Measurements from ENCODE around the gene LCE5A.

DNA sequence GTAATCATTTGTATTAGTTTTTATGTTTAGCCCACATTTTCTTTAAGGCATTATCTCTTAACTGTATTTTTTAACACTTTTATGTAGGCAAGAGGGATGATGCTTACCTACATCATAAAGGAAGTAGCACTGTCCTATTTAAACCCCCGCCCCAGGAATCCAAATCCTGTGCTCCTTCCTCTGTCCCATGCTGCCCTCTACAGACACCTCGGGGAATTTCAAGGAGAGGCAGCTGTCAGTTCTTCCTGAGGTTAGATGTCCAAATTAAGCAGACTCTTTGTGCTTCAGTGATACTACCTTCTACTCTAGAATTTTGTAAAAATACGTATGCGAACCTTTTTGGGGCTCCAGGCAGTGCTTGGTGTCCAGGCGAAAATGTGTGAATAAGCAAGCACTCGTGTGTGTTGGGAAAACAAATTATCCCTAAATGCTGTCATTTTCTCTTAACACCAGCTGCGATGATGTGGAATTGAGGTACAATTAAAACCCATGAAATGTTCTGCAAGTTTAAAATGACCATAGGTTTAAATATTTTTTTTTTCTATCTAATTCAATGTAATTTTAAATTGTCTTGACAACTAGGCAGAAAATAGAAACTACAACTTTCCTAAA lies 22.8 kb downstream of the LCE5A start:
- TF ChIP-seq, protein P1, sequence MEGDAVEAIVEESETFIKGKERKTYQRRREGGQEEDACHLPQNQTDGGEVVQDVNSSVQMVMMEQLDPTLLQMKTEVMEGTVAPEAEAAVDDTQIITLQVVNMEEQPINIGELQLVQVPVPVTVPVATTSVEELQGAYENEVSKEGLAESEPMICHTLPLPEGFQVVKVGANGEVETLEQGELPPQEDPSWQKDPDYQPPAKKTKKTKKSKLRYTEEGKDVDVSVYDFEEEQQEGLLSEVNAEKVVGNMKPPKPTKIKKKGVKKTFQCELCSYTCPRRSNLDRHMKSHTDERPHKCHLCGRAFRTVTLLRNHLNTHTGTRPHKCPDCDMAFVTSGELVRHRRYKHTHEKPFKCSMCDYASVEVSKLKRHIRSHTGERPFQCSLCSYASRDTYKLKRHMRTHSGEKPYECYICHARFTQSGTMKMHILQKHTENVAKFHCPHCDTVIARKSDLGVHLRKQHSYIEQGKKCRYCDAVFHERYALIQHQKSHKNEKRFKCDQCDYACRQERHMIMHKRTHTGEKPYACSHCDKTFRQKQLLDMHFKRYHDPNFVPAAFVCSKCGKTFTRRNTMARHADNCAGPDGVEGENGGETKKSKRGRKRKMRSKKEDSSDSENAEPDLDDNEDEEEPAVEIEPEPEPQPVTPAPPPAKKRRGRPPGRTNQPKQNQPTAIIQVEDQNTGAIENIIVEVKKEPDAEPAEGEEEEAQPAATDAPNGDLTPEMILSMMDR (IDR thresholded peaks at IDR 0.05; ENCODE audit: extremely low read depth in 1 of 2, insufficient read depth in 1 of 2, low read depth in 1 of 2, low read length in 2 of 2): peak; percentile 51 to 62
- no peak for TF ChIP-seq MAX (IDR thresholded peaks at IDR 0.05; ENCODE audit: insufficient read depth, insufficient read length)
- no peak for TF ChIP-seq GATA2 (IDR thresholded peaks at IDR 0.05; ENCODE audit: insufficient read depth, insufficient read length, low read depth, low read length)
